Dedifferentiated amniotic fluid mesenchymal stem cell (primary cell): ENCODE results near the gene NRXN3.

Experiments used
- DNase-seq: peaks from one replicate; pipeline ENCODE4 v3.0.0-alpha.2; 2016; ENCODE audit errors: extremely low spot score

NRXN3 gene

GRCh38 chr14:78637489-78637888 lies 467.3 kb downstream of the NRXN3 start:
- no peak for DNase-seq

- DNase-seq, result no peak
Measured at GRCh38 chr14:78637908-78638475, 467.8 kb downstream of the NRXN3 start.

- no peak for DNase-seq
Measured at GRCh38 chr14:78638926-78639325, 468.8 kb downstream of the NRXN3 start.

- DNase-seq, result no peak
Measured at GRCh38 chr14:78644824-78645559, 474.8 kb downstream of the NRXN3 start.

GRCh38 chr14:78652727-78653126 lies 482.6 kb downstream of the NRXN3 start:
- DNase-seq, result no peak

- no peak for DNase-seq
Measured at GRCh38 chr14:78653173-78653572, 483.0 kb downstream of the NRXN3 start.

GRCh38 chr14:78657451-78657850 lies 487.3 kb downstream of the NRXN3 start:
- DNase-seq, result no peak

GRCh38 chr14:78664841-78665240 lies 494.7 kb downstream of the NRXN3 start:
- no peak for DNase-seq

- no peak for DNase-seq
Measured at GRCh38 chr14:78666336-78667056, 496.3 kb downstream of the NRXN3 start.

GRCh38 chr14:78667141-78667540 lies 497.0 kb downstream of the NRXN3 start:
- no peak for DNase-seq

- DNase-seq, result no peak
Measured at GRCh38 chr14:78673845-78674244, 503.7 kb downstream of the NRXN3 start.

GRCh38 chr14:78674820-78675219 lies 504.6 kb downstream of the NRXN3 start:
- DNase-seq, result no peak

GRCh38 chr14:78683206-78683605 lies 513.0 kb downstream of the NRXN3 start:
- DNase-seq, result no peak

GRCh38 chr14:78683981-78684380 lies 513.8 kb downstream of the NRXN3 start:
- no peak for DNase-seq

- no peak for DNase-seq
Measured at GRCh38 chr14:78688503-78688902, 518.3 kb downstream of the NRXN3 start.

GRCh38 chr14:78690836-78691235 lies 520.7 kb downstream of the NRXN3 start:
- peak; percentile 40 for DNase-seq

GRCh38 chr14:78697341-78697740 lies 527.2 kb downstream of the NRXN3 start:
- peak; percentile 37 for DNase-seq

- DNase-seq, result no peak
Measured at GRCh38 chr14:78698991-78699390, 528.8 kb downstream of the NRXN3 start.

- no peak for DNase-seq
Measured at GRCh38 chr14:78700236-78700635, 530.1 kb downstream of the NRXN3 start.

- DNase-seq, result no peak
Measured at GRCh38 chr14:78701246-78701645, 531.1 kb downstream of the NRXN3 start.

GRCh38 chr14:78704965-78705364 lies 534.8 kb downstream of the NRXN3 start:
- DNase-seq, result no peak

- DNase-seq, result no peak
Measured at GRCh38 chr14:78705989-78706388, 535.8 kb downstream of the NRXN3 start.
